GM19025 (cell line): Measurements from ENCODE around the gene PLIN5.

Experiments
- ATAC-seq: cut with Tn5 transposase; IDR thresholded peaks from one replicate; pipeline ENCODE4 v1.9.1; 2021; ENCODE audit warnings: mild to moderate bottlenecking, low read depth, moderate library complexity; ENCODE audit not compliant: unreplicated experiment

The PLIN5 gene, protein sequence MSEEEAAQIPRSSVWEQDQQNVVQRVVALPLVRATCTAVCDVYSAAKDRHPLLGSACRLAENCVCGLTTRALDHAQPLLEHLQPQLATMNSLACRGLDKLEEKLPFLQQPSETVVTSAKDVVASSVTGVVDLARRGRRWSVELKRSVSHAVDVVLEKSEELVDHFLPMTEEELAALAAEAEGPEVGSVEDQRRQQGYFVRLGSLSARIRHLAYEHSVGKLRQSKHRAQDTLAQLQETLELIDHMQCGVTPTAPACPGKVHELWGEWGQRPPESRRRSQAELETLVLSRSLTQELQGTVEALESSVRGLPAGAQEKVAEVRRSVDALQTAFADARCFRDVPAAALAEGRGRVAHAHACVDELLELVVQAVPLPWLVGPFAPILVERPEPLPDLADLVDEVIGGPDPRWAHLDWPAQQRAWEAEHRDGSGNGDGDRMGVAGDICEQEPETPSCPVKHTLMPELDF

DNA sequence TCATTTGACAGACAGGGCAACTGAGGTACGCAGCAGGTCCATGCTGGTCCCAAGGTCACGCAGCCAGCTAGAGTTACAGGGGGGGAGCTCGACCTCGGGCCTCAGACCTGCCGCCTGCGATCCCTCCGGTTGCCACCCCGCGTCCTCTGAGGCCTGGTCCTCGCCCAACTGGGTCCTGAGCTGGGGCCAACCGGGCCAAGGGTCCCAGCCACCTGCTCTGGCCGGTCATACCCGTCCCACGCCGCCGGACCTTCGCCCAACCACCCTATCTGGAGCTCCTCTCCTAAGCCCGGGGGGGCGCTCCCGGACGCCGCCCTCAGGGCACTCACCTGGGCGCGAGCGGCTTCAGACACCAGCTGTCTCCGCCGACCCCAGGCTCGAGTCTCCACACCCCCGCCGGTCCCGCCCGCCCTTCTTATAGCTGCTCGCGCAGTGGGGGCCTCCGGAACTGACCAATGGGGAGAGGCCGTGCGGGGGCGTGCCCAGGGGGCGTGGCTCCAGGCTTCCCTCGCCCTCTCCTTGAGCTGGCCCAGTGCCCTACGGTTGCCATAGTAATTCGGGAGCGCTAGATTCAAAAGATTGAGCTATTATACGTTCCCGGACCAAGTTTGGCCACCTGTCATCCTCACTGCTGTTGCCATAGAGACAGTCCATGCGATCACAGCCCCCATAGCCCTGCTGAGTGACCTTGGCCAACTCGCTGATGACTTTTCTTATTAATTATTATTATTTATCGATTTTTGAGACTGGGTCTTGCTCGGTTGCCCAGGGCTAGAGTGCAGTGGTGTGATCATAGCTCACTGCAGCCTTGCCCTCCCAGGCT is at the start of gene PLIN5:
TSS of gene PLIN5 (minus strand) at position 389 of the 823 bp plus-strand sequence. CDS start 1,150 bp downstream, outside the sequence.
- no peak for ATAC-seq

DNA sequence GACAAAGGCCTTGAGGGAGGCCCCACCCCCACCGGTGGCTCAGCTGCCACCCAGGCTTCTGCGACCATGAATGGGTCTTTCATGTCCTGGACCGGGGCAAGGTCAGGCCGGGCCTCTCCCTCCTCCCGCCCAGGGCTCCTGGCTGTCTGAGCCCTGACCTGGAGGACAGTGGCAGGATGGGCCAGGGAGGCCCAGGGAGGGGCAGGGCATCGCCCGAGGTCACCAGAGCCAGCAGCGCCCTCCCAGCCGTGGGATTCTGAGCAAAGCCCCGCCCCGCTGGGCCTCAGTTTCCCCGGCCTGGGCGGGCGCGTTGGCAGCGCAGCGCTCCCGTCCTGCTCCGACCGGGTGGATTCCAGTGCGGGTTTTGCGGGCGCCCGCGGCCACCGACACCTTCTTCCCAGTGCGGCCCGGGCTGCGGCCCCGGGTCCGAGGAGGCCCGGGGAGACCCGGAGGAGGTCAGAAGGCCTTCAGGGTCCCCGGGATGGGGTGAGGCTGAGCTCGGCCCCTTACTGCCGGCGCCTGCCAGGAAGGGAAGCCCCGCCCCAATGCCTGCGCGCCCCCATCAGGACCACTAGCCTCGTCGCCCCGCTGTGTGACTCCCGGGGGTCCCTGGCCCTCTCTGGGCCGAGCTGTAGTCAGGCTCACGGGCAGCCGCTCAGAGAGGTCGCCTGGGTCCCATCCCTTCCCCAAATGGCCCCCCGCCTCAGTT is 49.1 kb upstream of the PLIN5 start:
- ATAC-seq, result no peak

DNA sequence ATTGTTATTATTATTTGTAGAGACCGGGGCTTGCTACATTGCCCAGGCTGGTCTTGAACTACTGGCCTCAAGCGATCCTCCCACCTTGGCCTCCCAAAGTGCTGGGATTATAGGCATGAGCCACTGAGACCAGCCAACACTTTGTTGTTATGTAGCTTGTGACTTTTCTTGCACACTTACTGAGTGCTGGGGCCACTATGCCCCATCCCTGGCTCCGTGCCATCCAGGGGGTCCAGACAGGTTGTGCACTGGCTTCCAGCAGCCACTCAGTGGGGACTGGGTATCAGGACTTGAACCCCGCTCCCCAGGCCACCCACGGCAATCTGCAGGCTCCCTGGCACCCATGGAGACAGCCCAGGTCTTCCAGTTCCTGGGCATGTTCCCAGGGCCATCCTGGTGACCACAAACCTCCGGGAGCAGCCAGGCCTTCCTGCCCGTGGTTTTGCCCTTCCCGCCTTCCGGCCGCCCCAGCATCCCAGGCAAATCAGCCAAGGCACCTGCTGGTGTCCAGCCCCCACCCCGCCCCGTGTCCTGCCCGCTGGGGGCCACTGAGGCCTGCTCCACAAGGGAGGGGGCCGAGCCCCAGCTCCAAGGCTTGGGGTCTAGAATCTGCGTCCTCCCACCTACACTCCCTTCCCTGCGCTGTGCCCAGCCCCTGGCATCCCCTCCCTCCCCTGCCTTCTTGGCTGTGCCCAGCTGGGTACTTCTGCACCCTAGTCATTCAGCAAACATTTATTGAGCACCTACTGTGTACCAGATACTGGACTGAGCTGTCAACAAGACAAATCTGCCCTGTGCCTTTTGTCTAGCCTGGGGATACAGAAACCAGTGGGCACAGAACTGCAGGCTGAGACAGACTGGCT is 48.2 kb upstream of the PLIN5 start:
- no peak for ATAC-seq

DNA sequence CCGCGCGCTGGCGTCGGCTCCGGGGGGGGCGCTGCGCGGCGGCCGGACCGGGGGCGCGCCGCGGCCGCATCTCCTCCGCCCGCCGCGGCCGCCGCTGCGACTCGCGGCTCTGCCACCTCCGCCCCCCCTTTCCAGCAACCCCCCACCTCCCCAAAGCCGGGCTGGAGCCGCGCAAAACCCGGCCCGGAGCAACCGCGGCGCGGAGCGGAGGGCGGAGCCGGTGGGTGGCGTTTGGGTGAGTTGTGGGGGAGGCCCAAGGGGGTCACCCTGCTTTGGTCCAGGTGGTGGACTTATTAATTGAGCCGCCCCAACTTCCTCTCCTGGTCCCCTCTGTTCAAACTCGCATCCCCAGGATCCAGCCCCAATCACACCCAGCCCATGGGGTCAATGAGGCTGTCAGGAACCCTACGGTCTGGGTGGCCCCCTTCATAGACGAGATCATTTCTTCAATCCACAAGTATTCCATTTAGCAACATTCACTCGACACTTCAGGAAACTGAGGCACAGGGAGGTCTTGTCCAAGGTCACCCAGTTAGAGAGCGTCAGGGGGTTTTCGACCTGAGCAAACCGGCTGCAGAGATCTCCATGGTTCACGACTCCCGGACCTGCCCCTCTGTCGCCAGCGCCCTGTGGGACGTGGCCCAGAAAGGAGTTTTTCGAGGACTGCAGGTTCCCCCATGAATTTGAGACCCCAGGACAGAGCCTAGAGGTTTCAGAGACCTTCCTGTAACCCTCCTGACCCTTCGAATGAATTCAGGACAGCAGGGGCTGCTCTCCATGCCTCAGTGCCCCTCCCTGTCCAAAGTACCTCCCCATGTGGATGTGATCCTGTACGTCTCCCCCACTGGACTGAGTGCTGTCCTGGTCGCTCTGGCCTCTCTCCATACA is 46.9 kb upstream of the PLIN5 start:
- no peak for ATAC-seq

DNA sequence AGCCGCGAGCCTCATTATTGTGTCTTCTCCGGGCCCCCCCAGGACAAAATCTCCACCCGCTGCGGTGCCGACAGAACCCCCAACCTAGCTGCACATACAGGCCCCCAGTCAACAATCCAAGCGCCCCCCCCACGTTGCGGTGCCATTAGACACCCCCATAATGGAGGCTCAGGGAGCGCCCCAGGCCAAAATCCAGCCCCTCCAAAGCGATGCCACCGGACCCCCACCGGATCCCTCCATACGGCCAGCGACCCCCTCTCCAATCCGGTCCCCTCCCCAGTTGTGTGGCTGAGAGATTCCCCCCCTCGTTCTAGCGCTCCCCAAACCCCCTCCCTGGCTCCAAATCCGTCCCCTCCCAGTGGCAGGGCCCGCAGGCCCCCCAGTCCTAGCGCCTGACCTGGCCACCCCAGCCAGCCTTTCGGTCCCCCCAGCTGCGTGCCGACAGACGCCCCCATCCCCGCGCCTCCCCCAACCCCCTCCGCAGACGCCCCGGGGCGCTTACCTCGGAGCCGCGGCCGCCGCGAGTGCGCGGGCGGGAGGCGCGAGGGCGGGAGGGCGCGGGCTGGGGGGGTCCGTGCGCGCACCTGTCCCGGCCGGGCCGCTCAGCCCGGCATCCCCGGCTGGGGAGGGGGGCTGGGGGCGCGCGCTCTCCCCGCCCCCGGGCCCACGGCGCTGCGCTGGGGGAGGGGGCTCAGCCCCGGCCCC is 46.1 kb upstream of the PLIN5 start:
- ATAC-seq, result no peak

DNA sequence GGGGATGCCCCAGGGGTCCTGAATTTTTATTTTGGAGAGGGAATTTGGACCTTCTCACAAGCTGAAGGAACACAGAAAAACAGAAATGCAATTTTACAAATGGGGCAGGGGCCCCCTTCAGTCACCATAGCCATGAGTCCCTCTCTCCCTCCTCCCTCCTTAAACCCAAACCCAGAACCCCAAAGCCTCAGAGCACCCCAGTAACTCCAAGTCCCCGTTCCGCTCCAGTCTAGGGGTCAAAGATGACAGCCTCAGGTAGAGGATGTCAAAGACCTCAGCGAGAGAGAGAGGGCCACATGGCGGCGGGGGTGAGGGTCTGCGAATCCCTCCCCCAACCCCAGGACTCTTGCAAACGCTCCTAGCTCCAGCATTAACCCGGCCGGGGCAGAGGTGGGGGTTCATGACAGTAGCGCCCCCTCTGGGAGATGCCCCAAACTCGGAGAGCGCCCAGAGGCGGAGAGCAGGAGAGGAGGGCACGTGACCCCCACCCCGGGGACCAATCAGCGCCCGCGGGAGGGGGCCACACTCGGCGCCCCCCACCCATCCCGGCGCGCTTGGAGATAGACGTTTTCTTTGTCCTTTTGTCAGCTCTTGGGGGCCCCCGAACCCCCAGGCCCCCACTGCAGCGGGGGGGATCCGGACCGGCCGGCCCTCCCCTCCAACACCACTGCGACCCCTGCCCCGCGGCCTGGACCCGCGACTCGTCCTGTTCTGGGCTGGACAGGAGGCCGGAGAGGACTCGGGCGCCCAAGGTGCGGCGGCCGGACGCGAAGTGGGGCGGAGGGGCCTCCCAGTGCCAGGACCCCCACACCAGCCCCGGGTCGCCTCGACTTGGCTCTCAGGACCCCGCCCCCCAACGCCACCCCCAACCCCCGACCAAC is 45.2 kb upstream of the PLIN5 start:
- ATAC-seq, result no peak

DNA sequence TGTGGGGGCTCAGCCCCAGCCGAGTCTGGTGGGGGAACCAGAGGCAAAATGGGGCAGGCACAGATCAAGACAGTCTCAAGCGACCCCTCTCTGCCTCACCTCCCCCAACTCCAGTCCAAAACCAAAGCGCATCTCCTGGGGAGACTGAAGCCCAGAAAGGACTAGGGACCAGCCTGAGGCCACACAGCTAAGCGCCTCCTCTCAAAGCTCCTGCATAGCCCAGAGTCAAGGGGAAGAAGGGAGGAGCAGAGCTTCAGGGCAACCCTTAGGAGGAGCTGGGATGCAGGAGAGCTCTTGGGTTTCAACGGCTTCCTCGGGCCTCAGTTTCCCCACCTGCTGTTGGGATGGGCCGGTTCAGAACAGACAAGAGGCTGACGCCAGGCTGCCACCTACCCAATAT is 44.4 kb upstream of the PLIN5 start:
- no peak for ATAC-seq

DNA sequence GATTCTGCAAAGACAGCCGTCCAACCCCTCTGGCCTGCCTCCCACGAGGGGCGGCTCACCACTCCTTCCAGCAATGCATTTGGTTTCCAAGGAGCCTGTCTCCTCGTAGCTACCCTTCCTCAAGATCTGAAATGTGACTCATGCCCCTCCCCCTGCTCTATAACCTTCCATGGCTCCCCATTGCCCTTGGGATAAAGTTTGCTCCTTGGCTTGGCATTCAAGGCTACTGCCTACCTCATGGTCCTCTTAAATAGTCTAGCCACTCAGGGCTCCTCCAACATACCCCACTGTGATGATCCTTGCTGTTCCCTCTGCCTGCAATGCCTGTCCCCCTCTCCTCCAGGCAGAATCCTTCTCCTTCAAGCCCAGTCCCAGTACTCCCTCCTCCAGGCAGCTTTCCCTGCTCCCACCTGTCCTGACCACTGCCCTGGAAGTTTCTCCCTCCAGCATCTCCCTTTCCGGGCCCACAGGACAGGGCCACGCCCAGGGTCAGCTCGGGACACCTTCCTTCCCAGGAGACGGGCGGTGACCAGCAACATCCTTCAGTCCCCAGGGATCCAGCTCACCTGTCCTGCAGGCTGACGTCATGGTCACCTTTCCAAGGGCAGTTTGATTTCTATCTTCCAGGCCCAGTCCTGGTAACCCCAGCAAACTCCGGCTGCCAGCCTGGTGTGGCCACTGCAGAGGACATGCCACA is 43.7 kb upstream of the PLIN5 start:
- no peak for ATAC-seq

DNA sequence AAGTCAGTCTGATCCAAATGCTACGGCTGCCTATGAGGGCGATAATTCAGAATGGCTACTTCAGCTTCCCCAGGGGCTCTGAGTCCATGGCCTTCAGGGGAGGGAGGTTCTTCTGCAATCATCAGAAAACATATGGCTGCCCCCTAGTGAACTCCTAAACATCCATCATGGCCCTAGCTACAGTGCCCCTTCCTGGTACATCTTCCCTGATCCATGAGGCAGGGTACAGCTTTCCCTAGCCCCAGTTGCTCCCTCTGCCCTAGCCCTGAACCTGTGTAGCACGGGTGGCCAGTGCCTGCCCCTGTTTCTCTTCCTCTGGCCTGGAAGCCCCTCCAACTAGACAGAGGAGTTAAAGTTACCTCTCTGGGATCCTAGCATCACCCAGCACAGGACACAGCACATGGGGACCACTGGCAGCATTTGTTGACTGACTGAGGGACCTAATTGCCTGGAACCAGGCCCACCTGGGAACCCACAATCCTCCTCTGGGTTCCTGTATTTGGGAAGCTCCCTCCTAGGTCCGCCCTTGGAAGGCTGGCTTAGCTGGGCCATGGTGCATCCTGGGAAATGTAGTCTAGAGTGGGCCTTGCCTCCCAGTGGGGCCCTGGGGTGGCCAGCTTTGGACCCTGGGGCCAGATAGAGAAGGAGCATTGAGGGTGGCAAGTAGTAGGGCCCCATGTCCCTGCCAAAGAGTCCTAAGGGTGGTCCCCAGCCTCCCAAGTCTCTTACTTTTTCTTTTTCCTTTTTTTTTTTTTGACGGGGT is 42.2 kb upstream of the PLIN5 start:
- ATAC-seq, result no peak

DNA sequence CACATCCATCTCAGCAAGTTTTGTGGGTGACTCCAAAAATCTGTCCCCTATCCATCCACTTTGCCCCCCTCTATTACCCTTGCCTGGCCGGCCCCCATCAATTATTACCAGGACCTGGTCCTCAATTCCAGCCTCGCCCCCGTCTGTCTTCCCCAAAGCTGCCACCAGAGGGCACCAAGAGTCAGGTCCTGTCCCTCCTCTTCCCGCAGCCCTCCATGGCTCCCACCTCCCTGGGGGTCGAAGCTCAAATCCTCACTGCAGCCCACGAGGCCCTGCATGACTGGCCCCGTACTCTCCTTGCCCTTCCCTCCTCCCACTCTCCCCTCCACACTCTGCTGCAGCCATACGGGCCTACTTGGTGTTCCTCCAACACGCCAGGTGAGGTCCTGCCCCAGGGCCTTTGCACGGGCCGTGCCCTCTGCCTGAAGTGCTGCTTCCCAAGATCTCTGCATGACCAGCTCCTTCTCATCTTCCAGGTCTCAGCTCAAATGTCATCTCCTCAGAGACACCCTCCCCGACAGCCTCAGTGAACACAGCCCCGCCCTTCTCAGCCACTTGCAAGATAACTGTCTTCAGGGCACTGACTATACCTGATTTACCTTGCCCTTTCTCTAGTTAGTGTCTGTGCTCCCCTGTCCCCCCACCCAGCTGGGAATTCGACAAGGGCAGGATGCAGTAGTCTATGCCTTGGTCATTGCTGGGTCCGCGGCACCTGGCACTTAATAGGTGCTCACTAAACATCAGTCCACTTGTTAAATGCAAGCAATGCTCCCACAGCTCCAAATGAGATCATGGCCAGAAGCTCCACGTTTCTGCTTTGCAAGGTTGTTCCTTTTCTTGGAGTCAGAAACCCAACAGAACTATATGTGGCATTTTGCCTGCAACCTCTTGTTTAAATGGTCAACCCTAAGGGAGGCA is 41.3 kb upstream of the PLIN5 start:
- no peak for ATAC-seq

DNA sequence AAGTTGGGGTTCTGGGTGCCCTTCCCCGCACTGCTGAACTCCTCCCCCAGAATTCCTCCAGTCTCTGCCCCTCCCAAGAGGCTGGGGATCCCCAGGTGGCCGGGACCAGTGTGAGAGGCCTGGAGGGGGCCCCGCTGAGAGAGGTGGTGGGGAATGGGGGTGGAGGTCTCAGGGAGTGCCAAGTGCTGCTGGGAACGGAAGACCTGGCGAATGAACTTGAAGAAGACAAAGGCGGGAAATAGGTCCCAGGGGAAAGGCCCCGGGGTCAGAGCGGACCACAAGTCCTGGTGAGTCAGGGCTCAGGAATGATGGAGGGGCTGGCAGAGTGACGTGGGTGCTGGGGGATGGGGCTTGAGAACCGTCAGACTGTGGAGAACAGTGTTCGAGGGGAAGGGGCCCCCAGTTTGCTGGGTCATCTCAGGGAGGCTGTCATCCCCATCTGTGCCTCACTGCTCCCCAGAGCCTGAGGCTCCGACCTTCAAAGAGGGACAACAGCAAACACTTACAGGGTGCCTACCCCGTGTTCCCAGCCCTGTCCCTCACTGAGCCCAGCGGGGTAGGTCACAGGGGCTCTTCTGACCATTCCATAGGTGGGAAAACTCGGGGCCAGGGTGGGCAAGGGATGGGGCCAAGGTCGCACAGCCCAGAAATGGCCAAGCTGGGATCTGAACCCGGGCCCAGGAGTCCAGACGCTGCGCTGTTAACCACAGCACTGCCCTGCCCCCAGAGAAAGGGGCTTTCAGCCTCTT is 40.4 kb upstream of the PLIN5 start:
- ATAC-seq, result no peak

DNA sequence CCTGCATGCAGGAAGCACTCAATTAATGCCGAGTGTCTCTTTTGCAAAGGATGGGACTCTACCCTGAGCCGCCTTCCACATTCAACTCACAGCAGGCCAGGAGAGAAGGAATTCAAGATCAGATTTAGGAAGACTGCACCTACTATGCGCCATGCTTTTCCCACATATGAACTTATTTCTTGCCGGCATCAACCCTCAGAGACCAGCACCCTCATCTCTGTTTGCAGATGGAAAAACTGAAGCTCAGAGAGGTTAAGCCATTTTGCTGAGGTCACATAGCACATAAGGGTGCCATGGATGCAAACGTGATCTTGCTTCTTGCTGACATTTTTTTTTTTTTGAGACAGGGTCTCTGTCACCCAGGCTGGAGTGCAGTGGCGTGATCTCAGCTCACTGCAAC is 38.7 kb upstream of the PLIN5 start:
- no peak for ATAC-seq

DNA sequence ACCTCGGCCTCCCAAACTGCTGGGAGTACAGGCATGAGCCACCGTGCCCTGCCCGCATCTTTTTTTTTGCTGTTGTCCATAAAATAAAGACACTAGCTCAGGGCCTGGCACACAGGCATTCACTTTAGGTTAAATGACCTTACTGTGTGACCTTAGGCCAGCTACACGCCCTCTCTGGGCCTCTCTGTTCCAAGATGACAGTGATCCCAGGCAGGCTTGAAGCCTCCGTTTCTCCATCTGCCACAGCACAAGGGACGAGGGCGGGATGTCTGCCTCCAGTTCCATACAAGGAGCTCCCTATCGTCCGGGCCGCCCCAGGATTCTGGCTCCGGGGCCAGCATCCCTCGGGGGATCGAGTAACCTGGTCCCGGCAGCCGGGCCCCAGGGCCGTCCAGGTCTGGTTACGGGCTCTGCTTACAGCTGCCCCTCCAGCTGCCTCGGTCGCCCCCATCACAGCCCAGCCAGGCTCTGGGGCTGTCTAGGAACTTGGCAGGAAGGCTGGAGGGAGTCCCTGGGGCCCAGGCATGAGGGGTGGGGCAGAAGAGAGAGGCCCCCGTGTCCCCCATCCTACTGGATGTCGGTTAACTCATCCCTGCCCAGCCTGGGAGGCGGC is 36.4 kb upstream of the PLIN5 start:
- ATAC-seq, result no peak

DNA sequence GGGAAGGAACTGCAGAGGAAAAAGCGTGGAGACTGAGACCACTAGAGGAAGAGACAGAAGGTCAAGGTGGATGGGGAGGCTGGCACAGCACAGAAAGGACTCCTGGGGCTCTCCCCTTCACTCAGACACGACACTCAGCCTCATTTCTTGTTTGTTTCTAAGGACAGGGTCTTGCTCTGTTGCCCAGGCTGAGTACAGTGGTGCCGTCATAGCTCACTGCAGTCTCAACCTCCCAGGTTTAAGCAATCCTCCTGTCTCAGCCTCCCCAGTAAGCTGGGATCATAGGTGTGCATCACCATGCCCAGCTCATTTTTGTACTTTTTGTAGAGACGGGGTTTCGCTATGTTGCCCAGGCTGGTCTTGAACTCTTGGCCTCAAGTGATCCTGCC is 35.9 kb upstream of the PLIN5 start:
- no peak for ATAC-seq
